ENCODE measurements around the gene PSMD5.

Gene PSMD5

DNA sequence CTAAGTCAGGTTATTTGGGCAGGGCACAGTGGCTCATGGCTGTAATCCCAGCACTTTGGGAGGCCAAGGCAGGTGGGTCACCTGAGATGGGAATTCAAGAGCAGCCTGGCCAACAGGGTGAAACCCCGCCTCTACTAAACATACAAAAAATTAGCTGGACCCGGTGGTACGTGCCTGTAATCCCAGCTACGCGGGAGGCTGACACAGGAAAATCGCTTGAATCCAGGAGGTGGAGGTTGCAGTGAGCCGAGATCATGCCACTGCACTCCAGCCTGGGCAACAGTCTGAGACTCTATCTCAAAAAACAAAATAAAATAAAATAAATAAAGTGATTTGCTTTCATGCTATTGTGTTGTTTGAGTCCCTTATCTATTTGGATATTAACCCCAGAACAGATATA, 41.3 kb downstream of the PSMD5 start:
- no peak for DNase-seq

DNA sequence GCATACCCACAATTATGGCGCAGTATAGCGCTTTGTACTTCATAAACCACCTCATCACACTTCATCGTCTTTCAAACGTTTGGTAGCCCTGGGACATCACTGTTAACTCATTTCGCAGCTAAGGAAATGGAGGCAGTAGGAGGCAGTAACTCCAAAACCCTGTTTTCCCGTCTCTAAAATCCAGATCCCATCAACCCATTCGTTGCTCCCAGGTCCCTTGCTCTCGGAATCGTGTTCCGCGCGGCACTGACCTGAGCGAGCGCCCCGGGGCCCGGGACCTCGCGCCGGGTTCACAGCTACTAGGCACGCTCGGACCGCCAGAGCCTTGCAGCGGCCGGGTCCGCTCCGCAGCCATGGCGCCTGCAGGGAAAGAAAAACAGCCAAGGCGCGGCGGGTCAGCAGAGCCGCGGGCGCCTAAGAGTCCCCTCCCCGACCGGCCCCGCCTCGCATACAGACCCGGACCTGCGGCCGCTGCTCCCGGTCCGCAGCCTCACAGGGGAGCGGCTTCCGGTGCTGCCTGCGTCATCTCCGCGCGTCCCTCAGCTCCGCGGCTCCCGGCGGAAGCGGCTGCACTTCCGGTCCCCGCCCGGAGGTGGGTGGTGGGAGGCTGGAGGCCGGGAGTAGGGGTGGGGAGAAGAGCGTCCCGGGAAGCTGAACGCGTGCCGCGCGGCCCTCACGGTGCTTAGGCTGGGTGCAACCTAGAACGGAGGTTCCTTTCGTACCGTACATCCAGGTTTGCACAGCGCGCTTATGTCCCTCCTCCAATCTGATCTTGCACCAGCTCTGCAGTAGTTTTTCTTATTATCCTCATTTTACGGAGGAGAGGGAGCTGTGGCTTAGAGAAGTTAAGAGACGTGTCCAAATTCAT, 49.6 kb downstream of the PSMD5 start, which contains the start of gene FBXW2:
Gene FBXW2, minus strand, starts transcription at position 519 of the 868 bp plus-strand sequence. CDS start 5,158 bp downstream, outside the sequence.
- peak; percentile 77 for DNase-seq

DNA sequence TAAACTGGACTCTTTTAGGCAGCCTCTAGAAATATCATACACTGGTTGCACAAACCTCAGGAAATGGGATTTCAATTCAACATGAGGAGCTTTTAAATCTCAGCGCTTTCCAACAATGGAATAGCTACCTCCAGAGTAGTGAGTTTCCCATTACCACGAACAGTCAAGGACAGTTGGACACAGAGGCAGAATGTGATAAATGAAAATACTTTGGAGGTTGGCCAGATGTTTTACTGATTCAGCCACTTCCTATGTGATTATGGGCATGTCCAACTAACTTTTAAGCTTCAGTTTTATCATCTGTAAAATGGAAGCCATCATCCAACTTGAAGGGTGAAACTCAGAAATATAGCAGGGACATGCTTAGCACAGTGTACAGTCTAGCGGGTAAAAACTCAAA, 51.6 kb downstream of the PSMD5 start:
- no peak for DNase-seq

DNA sequence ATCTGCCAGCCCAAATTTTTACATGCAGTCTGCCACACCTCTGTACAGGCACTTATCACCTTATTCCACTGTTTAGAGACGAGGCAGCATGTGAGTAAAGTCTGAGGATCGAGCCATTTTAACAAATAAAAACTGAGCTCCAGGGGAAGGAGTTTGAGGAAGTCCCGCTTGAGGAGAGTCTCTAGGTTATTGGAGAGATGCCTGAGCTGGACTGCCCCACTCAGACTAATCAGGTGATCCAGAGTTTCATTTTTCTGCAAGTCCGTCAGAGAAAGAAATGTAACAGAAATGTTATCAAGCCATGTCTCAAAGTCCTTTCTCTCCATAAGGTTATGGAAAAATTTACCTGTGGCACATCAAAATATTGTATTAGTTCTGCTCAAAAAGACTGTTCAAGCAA, 54.8 kb downstream of the PSMD5 start:
- DNase-seq, result no peak

DNA sequence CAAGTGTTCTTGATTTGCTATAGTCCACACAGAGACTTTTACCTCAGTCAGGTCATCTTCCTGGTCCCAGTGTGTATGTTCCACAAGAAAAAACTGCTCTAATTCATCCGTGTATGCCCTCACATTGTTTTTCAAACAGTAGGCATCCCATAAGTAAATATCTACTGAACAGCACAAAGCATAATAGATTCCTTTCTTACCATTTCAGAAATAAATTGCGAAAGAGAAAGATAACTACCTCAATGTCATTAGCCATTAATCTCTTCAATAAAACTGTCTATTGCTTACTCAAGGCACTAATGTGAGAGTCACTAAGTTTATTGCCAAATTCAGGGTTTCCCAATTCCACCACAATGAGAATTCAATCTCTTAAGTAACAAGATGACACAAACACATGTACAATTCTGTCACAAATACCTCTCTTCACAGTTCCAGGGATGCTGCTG, 59.1 kb downstream of the PSMD5 start:
- DNase-seq, result no peak

DNA sequence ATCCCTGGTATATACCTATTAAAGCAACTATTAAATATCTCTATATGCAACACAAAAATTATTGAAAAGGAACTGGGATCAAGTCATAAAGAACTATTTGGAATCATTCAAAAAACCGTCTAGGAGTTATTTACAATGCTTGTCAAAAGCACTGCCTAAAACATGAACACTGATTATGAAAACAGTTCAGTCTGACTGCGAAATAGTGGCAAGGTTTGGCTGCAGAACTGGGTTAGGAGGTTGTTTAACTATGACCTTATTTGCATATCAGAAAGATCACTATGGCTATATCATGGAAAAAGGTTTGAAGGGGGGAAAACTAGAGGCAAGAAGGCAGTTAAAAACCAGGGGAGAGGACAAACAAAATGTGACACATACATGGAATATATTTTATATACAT, 61.5 kb downstream of the PSMD5 start:
- no peak for DNase-seq

DNA sequence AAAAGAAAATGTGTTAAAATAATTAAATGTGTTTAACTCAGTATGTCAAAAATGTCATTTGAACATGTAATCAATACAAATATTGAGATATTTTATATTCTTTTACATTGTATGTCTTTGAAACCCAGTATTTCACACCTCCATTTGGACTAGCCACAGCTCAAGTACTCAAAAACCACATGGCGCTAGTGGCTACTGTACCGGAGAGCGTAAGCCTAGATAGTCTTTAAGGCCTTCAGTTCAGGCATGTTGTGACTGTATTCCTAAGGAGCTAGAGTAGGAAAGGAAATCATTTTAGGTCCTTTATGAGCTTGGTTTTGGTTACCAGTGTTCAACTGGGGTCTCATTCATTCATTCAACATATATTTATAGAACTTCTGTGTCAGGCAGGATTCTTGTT, 62.4 kb downstream of the PSMD5 start:
- DNase-seq, result no peak

DNA sequence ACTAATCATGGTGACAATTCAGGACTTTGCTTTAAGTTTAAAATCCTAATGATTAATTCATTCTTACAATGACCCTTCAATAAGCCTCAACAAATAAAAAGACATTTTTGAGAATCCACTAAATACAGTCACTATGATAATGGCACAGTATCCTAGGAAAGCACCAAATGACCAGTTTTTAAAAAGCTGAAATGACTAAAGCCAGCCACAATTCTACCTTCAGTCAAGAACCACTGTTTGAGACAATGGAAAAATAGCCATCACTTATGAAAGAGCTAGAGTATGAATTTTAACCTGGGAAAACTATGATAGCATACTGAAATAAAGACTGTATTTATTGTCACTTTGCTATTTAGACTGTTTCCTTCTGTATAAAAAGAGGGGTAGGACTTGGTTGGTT, 63.5 kb downstream of the PSMD5 start:
- DNase-seq, result no peak

DNA sequence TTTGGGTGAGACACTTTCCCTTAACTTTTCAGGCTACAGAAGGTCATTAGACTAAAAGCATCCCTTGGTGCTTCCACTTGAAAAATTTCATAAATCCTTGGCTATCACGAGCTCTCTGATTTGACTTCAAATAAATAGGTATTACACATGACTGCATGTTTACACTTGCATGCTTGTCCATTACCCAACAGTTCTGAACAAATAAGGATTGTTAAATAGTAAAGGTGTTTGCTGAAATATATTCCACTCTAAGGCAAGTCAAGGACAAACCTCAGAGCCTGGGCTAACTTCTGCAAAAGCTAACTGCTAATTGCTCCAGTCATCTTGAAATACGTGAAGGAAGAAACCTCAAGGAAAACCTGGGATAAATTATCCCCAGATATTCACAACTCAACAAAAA, 64.0 kb downstream of the PSMD5 start:
- DNase-seq, result no peak

DNA sequence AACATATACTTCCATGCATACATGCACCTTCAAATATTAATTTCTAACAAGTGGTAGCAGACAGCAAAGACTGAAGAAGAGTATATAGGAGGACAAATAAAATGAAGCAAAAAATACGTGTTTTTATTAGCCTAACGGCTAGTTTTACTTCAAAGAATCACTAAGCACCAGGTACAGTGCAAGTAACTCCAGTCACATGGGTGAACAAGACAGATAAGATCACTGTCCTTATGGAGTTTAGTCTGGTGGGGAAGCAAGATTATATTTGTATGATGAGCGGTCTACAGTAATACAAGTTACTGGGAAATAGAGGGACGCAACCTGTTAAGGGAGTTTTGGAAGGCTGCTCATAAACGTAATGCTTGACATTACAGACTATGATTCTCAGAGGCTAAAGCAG, 65.5 kb downstream of the PSMD5 start:
- no peak for DNase-seq

DNA sequence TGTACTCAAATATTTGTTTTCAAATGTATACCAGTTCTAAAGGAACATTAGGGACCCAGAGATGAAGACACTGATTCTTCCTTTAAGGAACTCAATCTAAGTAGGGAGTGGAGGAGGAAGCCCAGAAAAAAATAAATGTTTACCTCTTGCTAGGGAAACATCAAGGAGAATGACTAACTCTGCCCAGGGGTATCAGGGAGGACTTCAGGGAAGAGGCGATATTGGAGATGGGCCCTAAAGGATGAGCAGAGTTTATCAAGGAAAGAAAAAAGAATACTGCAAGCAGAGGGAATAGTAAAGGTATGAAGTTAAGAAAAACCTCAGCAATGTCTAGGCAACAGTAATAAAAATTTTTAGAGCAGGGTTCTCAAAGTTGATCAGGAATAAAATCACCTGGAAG, 65.9 kb downstream of the PSMD5 start:
- no peak for DNase-seq

DNA sequence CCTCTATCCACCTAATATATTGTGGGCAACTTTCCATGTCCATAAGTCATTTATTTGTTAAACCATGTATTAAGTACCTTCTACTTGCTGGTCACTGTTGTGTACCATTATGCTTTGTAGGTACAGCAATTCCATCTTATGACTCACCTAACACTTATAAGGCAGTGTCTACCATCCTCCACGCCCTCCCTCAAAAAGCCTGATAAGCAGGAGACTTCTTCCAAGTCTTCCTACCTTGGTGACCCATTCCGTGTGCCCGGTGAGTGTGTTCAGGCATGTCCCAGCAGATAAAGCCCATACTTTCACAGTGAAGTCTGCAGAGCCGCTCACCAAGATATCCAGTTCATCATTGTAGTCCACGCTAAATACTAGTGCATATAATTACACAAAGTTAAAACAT, 66.9 kb downstream of the PSMD5 start:
- DNase-seq, result no peak

DNA sequence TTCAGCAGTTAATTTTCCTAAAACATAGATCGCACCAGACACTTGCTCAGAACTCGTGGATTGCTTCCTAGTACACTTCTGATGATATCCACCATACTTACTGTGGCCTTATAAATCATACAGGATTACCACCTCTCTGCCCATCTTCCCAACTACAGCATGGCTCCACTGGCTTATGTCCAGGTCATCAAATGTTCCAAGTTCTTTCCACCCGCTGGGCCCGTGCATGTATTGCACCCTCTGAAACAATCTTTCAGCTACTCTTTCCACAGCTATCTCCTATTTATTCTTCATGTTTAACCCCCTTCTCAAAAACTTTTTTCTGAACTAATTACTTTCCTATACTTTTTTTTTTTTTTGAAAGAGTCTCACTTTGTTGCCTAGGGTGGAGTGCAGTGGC, 68.0 kb downstream of the PSMD5 start:
- no peak for DNase-seq

DNA sequence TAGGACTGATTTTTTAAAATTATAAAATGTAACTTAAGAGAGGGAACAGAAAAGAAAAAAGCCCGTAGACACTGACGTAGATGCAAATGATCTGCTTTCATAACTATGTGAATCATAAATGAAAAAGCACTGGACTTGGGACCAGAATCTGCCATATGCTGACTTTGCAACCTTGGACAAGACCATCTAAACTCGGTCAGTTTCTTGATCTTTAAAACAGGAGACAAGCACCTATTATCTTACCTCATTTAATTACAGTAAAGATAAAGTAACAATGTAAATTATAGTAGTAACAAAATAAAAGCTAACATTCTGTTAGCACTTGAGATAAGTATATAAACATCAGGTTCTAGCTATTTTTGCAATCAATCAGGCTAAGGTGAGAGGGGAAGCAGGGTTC, 69.5 kb downstream of the PSMD5 start:
- no peak for DNase-seq

DNA sequence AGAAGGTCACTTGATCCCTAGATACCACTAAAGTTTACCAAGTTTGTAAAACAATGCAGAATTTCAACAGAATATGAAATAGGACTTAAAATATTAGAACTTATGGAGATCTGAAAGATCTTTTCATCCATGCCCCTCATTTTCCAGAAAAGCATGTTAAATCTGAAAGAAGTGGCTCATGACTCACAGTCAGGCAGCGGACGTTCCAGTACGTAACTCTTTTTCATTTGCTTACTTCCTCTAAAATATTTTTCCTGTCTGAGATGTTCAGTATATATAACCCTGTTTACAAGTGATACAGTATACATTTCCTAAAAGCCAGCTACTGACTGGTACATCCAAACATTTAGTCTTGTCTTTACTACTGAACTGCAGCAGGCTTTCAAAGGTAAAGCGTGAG, 71.8 kb downstream of the PSMD5 start:
- DNase-seq, result no peak

DNA sequence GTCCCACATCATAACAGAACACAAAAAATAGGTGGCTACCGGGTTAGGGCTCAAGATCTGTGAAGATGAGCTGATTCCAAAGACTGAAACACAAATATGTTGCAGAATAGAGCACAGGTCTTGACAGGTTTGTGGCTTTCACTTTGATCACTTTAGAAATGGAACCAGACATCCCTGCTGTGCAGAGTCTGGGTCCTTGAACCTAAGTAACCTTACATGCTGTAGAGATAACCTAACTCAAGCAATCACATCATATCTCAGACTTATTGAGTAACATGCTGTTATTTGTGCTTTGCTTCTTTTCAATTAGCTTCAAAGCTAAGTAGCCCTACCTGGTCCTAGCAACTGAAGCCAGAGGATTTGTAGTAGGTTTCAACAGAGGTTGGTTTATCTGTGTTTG, 73.8 kb downstream of the PSMD5 start:
- DNase-seq, result no peak

DNA sequence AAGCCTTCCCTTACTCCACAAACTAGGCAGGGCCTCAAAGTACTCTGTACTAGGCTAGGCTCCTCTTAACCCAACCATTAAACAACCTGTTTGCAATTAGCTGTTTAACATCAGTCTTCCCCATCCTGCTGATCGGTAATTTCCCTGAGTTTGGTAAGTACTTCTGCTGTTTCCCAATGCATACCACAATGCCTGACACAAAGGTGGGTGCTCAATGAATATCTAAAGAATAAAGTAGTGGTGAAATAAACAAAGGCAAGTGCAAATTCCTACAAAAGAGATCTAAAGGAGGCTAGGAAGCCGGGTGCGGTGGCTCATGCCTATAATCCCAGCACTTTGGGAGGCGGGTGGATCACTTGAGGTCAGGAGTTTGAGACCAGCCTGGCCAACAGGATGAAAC, 74.5 kb downstream of the PSMD5 start:
- no peak for DNase-seq

DNA sequence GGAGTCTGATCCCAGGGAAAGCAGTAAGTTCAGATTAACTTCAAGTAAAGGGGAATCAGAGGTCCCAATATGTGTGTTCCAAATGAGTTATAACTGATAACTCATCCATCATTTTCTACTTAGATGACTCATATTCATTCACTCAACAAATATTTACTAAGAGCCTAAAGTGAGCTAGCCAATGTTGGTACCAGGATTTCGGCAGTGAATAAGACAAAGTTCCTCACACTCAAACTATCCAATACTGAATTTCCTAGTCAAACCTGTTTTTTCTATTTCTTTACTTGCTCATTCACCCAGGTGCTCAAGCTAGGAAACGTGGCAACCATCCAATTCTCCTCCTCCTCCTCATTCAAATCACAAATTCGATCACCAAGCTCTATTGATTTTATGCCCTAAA, 75.3 kb downstream of the PSMD5 start:
- no peak for DNase-seq

All from amniotic stem cell (primary cell).